Esophagus mucosa (tissue), 1 donor: Measurements from ENCODE around the gene UBE2V1. TPM values are rescaled to one million over a fixed set of nuclear protein-coding genes. Genes with fewer than 3 reads are reported as not detected.

Experiments used
- ATAC-seq: fragments of 200-7000 bp; cut with Tn5 transposase; one replicate; pipeline ENCODE4 v1.9.1; 2020
- total RNA-seq: library from RNA; stranded (reverse); gene quantifications from one replicate; pipeline ENCODE4 v1.2.4, GENCODE V29; 2023
- donor health status: DM: yes; HTN: yes; CAD: no.

Gene UBE2V1
- total RNA-seq, 1 donor from 2014 or later: 75.6 TPM

GRCh38 chr20:50042370-50043313, 70.3 kb downstream of the UBE2V1 start:
- no peak for ATAC-seq

GRCh38 chr20:50041246-50041873, 71.6 kb downstream of the UBE2V1 start:
- no peak for ATAC-seq

DNA sequence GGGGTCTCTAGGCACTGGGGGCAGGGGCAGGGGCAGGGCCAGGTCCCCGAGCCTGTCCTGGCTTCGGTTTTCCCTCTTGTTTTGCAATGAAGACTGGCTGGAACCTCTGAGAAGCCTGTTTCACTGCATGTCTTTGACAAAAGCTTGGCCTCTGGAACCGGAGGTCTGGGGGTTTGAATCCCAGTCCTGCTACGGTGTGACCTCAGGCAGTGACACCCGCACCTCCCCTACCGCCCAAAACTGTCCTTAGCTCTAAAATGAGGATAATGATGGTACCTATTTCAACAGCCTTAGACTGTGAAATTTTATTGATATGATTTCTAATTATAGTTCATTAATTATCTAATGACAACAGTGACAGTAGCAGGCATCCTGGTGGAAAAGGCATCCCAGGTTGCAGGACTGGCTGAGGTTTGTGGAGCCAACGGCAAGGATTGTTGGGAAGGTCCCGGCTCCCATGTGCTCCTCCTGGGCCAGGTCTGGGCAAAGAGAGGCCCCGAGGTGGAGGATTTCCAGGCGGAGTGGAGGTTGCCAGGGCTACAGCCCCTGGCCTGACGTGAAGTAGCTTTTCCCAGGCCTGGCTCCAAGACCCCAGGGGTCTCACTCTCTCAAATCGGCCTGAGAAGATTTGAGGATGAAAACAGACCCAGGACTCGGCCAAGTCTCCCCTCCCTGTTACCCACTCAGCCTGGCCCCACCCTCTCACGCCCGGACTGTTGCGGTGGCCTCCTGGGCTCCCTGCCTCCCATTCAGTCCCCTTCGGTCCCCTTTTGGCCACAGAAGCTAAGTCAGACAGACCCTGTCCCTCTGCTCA, 72.3 kb downstream of the UBE2V1 start:
- ATAC-seq: no peak

GRCh38 chr20:50039706-50040431, 73.1 kb downstream of the UBE2V1 start:
- no peak for ATAC-seq

GRCh38 chr20:50038574-50038991, 74.4 kb downstream of the UBE2V1 start:
- no peak for ATAC-seq

DNA sequence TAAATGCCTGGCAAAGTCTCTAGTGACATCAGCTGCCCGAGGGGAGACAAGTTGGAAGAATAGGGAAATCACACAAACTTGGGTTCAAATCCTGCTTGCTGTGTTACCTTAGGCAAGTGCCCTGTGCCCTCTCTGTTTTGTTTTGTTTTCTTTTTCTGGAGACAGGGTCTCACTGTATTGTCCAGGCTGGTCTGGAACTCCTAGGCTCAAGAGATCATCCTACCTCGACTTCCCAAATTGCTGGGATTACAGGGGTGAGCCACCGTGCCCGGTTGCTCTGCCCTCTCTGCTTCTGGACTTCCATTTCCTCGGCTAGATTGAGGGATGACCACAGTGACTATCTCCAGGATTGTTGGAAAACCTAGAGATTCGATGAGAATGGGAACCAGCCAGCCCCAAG, 74.8 kb downstream of the UBE2V1 start:
- no peak for ATAC-seq

DNA sequence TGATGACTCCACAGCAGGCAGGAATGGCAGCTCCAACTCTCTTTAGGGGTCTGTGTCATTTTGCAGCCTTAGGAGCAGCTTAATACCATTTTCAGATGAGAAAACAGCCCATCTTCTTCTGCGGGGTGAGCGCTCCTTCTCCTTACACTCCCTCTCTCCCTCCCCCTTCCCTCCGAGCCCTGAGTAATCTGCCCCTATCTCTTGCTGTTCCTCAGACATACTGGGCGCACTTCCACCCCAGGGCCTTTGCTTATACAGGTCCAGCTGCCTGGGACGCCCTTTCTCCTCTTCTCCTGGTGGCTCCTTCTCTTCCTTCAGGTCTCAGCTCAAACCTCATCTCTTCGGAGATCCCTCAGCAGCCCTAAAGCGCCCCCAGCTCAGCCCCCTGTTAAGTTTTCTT, 75.4 kb downstream of the UBE2V1 start:
- ATAC-seq: no peak

DNA sequence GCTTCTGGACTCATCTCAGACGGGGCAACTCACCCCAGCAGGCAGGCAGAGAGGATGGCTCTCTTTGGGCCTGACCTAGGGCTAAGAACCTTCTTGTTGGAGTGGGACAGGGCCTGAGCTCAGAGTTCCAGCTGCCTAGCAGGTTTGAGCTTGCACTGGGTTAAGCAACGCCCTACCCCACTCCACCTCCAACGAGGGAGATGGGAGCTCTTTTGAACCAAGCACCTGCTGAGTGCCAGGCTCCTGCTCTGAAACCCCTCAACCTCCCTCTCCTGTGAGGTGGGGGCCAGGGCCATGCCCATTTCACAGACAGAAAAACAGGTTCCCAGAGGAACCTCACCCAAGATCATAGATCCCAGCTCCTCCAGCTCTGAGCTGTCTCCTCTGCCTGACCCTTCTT, 75.8 kb downstream of the UBE2V1 start:
- peak; percentile 39 for ATAC-seq

GRCh38 chr20:50036703-50037102, 76.2 kb downstream of the UBE2V1 start:
- no peak for ATAC-seq

DNA sequence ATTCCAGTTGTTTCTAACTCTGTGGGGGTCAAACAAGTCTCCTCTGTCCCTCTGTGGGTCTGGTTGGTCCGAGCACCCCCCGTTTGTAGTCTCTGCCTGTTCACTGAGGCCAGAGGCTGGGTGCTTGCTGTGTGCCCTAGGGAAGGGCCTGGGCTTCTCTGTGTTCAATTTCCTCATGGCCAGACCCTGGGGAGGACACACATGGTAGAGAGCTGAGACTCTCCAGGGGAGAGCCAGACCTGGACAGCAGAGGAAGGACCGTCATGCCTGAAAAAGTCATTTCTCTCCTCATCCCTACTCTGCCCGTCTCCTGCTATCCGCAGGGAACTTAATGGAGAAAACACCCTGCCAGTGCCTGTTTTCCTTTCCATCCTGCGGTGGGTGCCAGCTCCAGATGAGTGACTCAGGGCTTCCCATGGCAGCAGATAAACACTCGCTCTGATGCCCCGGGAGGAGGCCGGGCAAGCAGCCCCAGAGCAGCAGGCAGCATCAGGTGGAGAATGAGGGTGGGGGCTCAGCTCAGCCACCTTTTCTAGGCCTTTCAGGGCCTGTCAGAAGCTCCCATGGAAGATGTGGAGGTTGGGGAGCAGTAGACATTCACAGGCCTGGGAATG, 78.3 kb downstream of the UBE2V1 start:
- ATAC-seq: peak; percentile 15

DNA sequence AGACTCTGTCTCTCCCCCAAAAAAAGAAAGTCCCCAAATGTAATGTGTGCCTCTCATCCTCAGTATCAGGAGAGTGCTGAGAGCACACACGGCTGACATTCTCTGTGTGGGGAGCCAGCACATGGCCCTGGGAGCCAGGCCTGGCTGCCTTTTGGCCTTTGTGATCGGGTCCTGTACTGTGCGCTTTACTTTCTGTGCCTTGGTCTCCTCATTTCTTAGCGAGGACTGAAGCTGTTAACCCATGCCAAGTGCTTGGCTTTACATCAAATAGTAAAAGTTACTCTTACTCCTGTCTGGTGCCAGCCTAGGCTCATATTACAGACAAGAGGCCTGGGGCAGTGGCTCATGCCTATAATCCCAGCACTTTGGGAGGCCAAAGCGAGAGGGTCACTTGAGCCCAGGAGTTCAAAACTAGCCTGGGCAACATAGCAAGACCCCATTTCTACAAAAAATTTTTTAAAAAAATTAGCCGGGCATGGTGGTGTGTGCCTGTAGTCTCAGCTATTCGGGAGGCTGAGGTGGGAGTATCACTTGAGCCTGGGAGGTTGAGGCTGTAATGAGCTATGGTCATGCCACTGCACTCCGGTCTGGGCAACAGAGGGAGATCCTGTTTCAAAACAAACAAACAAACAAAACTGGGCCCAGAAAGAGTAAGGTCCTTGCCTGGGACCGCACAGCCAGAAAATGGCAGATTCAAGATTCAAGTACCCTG, 79.8 kb downstream of the UBE2V1 start:
- ATAC-seq: no peak

Other genes starting within 250 kb of the UBE2V1 start
- gene SPATA2, start 197.6 kb downstream of the UBE2V1 start, total RNA-seq: 4.1 TPM
- gene RNF114, start 176.8 kb downstream of the UBE2V1 start, total RNA-seq: 36.1 TPM
- 0.36 TPM for gene SNAI1, start 130.2 kb downstream of the UBE2V1 start, total RNA-seq
- 27.0 TPM for gene PEDS1, start 40.6 kb upstream of the UBE2V1 start, total RNA-seq
- 59.8 TPM for gene CEBPB, start 77.7 kb upstream of the UBE2V1 start, total RNA-seq